Prostate gland (tissue), 2 donors: Measurements from ENCODE around the gene SOCS6.

Experiments
- CTCF ChIP-seq, 4 experiments: fragments of 200-600 bp in 2 of 4; fragments of 450-650 bp in 2 of 4; sonication (generic) in 2 of 4; IDR thresholded peaks; 1 replicate in 3 of 4; 2 replicates in 1 of 4; pipeline ENCODE4 v1.5.1; 2016 to 2019; ENCODE audit warnings: antibody characterized with exemption in 4 of 4, mild to moderate bottlenecking in 2 of 4, moderate library complexity in 2 of 4
- POLR2A ChIP-seq: fragments of 450-650 bp; IDR thresholded peaks from one replicate; pipeline ENCODE4 v1.6.1; 2016; ENCODE audit warnings: antibody characterized with exemption, mild to moderate bottlenecking
- POLR2AphosphoS5 ChIP-seq: sonication (generic); formaldehyde crosslinking; IDR thresholded peaks from one replicate; pipeline ENCODE4 v1.6.1; 2017; ENCODE audit warnings: antibody characterized with exemption

- no peak for TF ChIP-seq CTCF (IDR thresholded peaks at IDR 0.05)
- TF ChIP-seq POLR2A, result no peak
- TF ChIP-seq POLR2AphosphoS5, result no peak
Measured at GRCh38 chr18:70377857-70378701, 89.2 kb downstream of the SOCS6 start.
